Large intestine (tissue), 3 donors: ENCODE results near the gene SNTG2. TPM values are rescaled to one million over a fixed set of nuclear protein-coding genes. Genes with fewer than 3 reads are reported as not detected.

Experiments
- DNase-seq, 2 donors: peaks; one replicate each; pipeline versions ENCODE4 v3.0.0 to v3.0.0-alpha.2; 2013
- H3K27ac ChIP-seq: one replicate; pipeline ENCODE4 v1.5.1; 2013; ENCODE audit warnings: low read length
- H3K27me3 ChIP-seq: 2 replicates; pipeline ENCODE4 v1.6.1; 2013; ENCODE audit warnings: low read length; ENCODE audit not compliant: control insufficient read depth, insufficient read depth
- H3K36me3 ChIP-seq: 2 replicates; pipeline ENCODE4 v1.6.1; 2013; ENCODE audit warnings: low read length; ENCODE audit not compliant: control insufficient read depth, insufficient read depth
- H3K4me1 ChIP-seq: one replicate; pipeline ENCODE4 v1.6.1; 2013; ENCODE audit warnings: low read length; ENCODE audit not compliant: control insufficient read depth, insufficient read depth
- H3K4me3 ChIP-seq: one replicate; pipeline ENCODE4 v1.5.1; 2013; ENCODE audit warnings: low read length
- H3K9me3 ChIP-seq: one replicate; pipeline ENCODE4 v1.6.1; 2013; ENCODE audit warnings: mild to moderate bottlenecking, low read depth, low read length, moderate library complexity; ENCODE audit not compliant: control insufficient read depth
- WGBS: methylation state at CpG from one replicate; pipeline ENCODE4 v1.1.5; 2013; ENCODE audit warnings: low lambda C conversion rate; ENCODE audit not compliant: insufficient coverage; 5-methylcytosine and 5-hydroxymethylcytosine counted together
- polyA plus RNA-seq: library from polyadenylated mRNA; unstranded; fragments of 120-200 nt; gene quantifications from one replicate; pipeline ENCODE4 v1.2.1, GENCODE V29; 2013

SNTG2 gene
- polyA plus RNA-seq, 1 donor, result 0.48 TPM

DNA sequence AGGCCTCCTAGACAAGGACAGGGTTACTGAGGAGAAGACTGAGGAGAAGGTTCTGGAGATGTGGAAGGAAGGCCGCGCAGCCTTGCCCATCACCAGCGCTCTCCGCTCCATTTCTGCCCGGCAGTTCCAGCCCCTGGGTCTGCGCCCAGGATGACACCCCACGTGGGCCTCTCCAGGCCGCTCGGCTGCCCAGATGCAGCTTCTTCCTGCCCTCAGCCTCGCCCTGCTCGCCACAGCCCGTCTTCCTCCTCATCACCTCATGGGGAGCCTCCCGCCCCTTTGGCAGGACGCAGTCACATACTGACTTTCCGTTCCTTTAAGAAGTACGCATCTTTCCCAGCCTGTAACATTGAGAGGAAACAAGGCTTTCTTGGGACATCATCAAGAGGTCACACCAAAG is 37.1 kb downstream of the SNTG2 start:
- H3K4me1 ChIP-seq, result peaks cover 7% of the 10 kb centered on the region
- no CpG with 5 or more reads among the region's 16 CpGs for WGBS
- H3K27ac ChIP-seq, result no peak overlapping the region
- H3K27me3 ChIP-seq, result no peaks in the 10 kb centered on the region
- no peak for DNase-seq
- no peaks in the 10 kb centered on the region for H3K9me3 ChIP-seq
- no peak overlapping the region for H3K4me3 ChIP-seq
- H3K36me3 ChIP-seq, result no peaks in the 10 kb centered on the region

DNA sequence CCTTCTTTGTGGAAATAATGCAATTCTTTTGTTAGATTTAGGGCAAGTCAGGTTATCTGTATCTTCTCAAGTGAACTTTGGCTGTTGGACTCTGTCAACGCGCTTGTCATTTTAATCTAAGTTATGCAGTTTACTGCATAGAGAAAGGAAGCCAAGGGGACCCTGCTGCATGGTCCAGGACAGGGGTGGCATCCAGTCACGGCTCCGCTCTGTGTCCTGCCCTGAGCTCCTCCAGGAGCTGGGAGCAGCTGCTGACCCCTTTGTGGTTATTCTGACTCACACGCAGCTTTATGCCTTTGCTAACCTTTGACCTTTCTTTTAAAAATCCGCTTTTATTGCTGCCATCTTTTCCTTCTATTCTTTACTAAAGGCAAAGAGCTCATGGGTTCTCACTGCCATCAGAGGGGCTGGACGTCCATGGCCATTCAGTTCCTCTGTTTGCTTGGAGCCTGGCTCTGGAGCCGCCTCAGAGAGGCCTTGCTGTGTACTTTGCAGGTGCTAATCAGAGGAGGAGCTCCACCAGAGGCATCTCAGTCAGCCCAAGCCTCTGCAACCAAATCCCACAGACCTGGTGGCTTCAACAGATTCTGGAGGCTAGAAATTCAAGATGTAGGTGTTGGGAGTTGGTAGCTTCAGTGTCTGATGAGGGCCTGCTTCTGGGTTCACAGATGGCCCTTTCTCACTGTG is 39.3 kb downstream of the SNTG2 start:
- Histone ChIP-seq H3K9me3 (no peaks in the 10 kb centered on the region), H3K27ac (no peak overlapping the region), H3K4me1 (peaks cover 7% of the 10 kb centered on the region), H3K36me3 (no peaks in the 10 kb centered on the region), H3K27me3 (no peaks in the 10 kb centered on the region), H3K4me3 (no peak overlapping the region)
- WGBS, result no CpG with 5 or more reads among the region's 8 CpGs
- peak; percentile 19 to 62 for DNase-seq

DNA sequence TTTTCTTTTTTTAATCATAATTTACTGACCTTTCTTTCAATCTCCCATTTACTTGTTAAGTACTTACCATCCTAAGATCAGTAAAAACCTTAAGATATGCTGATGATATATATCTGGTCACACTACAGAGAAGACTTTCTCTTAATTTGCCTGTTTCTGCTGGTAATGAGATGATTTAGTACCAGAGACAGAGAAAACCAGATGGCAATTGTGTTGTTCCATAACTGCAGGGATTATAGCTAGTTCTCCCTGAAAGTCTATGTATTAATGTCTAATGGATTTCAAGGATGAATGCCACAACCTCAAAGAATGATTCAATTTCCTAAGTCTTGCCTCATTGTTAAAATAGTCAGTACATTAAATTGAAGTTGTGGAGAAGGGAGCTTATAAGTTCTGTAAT is 40.3 kb downstream of the SNTG2 start:
- Histone ChIP-seq H3K27ac (no peak overlapping the region), H3K4me1 (peaks cover 7% of the 10 kb centered on the region), H3K36me3 (no peaks in the 10 kb centered on the region), H3K4me3 (no peak overlapping the region), H3K9me3 (no peaks in the 10 kb centered on the region), H3K27me3 (no peaks in the 10 kb centered on the region)
- no peak for DNase-seq

DNA sequence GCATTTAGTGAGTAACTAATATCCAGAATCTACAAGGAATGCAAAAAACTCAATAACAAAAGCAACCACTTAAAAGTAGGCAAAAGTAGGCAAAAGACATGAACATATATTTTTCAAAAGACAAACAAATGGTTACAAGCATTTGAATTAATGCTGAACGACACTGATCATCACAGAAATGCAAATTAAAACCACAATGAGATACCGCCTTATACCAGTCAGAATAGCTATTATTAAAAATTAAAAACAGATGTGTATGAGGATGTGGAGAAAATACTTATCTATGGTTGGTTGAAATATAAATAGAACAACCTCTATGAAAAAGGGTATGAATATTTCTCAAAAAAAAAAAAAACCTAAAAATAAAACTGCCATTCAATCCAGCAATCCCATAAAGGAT is 51.7 kb downstream of the SNTG2 start:
- no peak for DNase-seq
- no peaks in the 10 kb centered on the region for H3K4me1 ChIP-seq
- H3K27me3 ChIP-seq, result no peaks in the 10 kb centered on the region
- H3K27ac ChIP-seq, result no peak overlapping the region
- WGBS, result 71% methylated on average over 2 of the region's 2 CpGs
- no peaks in the 10 kb centered on the region for H3K36me3 ChIP-seq
- H3K4me3 ChIP-seq, result no peak overlapping the region
- no peaks in the 10 kb centered on the region for H3K9me3 ChIP-seq

DNA sequence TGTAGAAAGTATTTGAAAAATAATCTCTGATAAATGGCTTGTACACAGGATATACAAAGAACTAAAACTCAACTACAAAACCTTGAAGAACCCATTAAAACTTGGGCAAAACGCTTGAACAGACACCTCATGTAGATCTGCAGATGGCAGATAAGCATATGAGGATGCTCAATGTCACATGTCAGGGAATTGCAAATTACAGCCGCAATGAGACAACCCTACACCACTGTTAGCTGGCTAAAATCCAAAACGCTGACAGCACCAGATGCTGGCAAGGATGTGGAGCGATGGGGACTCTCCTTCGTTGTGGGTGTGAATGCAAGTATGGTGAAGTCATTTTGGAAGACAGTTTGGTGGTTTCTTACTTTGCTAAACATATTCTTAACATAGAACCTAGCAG is 53.7 kb downstream of the SNTG2 start:
- Histone ChIP-seq H3K4me1 (no peaks in the 10 kb centered on the region), H3K4me3 (no peak overlapping the region), H3K27me3 (no peaks in the 10 kb centered on the region), H3K27ac (no peak overlapping the region), H3K36me3 (no peaks in the 10 kb centered on the region), H3K9me3 (no peaks in the 10 kb centered on the region)
- 80% methylated on average over 1 of the region's 5 CpGs for WGBS
- DNase-seq, result no peak

DNA sequence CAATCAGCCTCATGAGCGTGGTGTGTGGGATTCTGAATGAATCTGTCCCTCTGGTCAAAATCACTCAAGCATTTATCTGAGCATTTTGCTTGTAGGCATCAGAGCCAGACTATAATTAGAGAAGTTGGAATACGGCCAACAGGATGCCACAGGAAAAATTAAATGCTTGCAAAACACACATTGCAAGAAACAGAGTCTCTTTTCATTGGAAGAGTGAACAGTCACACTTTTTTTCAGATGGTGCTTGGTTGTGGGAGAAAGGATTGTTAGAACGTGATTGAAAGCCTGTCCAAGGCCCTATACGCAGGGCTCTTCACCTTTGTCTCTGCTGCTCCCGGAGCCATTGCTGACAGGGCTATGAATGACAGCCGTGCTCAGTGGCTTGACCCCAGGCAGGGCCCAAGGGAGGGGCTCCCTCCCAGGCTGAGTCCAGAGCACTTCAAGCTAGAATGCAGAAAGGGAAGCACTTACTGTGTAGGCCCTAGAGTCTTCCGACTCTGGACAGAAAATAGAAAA is 59.8 kb downstream of the SNTG2 start:
- H3K36me3 ChIP-seq, result no peaks in the 10 kb centered on the region
- whole genome bisulfite sequencing, result 50% methylated on average over 1 of the region's 7 CpGs

DNA sequence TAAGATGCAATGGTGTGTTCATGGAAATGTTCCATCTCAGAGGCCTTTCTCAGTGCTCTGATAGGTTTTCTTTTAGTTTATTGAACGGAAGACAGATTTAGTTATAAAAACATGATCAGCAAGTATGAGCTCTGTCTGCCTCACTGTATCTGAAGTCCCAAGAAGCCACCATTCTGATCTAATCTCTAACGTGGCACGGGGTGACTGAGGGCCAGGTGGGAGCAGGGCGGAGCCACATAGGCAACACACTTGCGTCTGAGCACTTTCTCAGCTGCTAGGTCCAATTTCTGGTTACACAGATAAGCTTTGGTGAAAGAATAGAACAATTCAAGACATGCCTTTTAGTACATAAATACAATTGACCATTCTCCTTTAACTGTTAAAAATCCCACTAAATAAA is 60.4 kb downstream of the SNTG2 start:
- no peak for DNase-seq
- Histone ChIP-seq H3K27ac (no peak overlapping the region), H3K4me1 (no peaks in the 10 kb centered on the region), H3K4me3 (no peak overlapping the region), H3K36me3 (no peaks in the 10 kb centered on the region), H3K27me3 (no peaks in the 10 kb centered on the region), H3K9me3 (no peaks in the 10 kb centered on the region)
- no CpG with 5 or more reads among the region's 5 CpGs for WGBS

More for the DNA sequence above, 59.8 kb downstream of the SNTG2 start:
- Histone ChIP-seq H3K27me3 (no peaks in the 10 kb centered on the region), H3K27ac (no peak overlapping the region), H3K4me1 (no peaks in the 10 kb centered on the region), H3K4me3 (no peak overlapping the region), H3K9me3 (no peaks in the 10 kb centered on the region)
- DNase-seq, result no peak

DNA sequence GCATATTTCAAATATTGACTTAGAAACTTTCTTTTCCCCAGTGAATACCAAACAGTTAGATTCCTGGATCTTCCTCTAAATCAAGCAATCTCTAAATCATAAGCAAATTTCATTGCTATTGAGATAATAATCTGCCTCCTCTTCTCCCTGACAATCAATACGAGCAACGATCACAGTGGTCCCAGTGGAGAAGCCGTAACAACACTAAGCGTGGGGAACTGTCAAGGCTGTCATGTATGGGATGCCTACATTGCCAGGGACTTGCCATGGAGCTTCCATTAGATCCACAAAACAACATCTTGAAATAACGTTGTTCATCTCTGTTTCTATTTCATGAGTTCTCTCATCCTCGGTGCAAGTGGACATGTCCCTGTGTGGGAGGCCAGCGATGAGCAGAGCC is 61.3 kb downstream of the SNTG2 start:
- Histone ChIP-seq H3K36me3 (no peaks in the 10 kb centered on the region), H3K4me3 (no peak overlapping the region), H3K27me3 (no peaks in the 10 kb centered on the region), H3K4me1 (no peaks in the 10 kb centered on the region), H3K27ac (no peak overlapping the region), H3K9me3 (no peaks in the 10 kb centered on the region)
- 100% methylated on average over 2 of the region's 7 CpGs for WGBS
- DNase-seq, result no peak

DNA sequence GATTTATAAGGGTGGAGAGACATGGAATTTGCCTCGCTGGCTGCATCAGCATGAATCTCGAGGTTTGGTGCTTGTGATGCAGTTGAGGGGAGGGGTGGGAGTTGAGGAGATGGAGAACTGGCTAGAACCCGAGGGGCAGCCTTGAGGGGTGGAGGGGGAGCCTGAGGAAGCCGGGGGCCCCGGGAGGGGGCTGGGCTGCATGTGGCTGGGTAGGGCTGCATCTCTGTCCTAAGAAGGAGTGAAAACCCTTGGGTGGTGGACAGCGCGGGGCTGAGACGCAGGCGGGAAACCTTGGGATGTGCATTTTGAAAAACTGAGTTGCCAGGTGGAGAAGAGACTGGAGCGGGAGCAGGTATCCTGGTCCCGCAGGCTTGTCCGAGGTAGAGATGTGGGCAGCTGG is 64.2 kb downstream of the SNTG2 start:
- no CpG with 5 or more reads among the region's 12 CpGs for WGBS

DNA sequence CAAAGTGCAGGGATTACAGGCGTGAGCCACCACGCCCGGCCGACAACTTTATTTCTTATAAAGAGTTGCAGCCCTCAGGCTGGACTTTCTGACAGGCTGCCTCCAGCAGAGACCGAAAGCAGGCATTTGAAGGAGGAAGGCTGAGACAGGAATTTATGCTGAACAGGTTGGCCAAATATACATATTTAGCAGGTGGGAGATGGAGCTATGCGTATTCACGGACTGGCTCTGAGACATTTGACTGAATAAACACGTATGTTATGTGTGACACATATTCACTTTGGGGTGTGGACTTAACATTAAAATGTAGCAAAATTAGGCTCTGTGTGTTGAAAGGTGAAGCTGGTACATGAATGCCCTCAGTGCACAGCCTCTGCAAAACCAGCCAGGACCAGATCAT is 65.9 kb downstream of the SNTG2 start:
- Histone ChIP-seq H3K36me3 (no peaks in the 10 kb centered on the region), H3K9me3 (no peaks in the 10 kb centered on the region), H3K4me3 (no peak overlapping the region), H3K4me1 (no peaks in the 10 kb centered on the region), H3K27me3 (no peaks in the 10 kb centered on the region), H3K27ac (no peak overlapping the region)
- DNase-seq, result no peak
- WGBS, result no CpG with 5 or more reads among the region's 8 CpGs

More for the DNA sequence above, 64.2 kb downstream of the SNTG2 start:
- Histone ChIP-seq H3K4me3 (no peak overlapping the region), H3K36me3 (no peaks in the 10 kb centered on the region), H3K9me3 (no peaks in the 10 kb centered on the region), H3K4me1 (no peaks in the 10 kb centered on the region), H3K27ac (no peak overlapping the region), H3K27me3 (no peaks in the 10 kb centered on the region)
- no peak for DNase-seq

DNA sequence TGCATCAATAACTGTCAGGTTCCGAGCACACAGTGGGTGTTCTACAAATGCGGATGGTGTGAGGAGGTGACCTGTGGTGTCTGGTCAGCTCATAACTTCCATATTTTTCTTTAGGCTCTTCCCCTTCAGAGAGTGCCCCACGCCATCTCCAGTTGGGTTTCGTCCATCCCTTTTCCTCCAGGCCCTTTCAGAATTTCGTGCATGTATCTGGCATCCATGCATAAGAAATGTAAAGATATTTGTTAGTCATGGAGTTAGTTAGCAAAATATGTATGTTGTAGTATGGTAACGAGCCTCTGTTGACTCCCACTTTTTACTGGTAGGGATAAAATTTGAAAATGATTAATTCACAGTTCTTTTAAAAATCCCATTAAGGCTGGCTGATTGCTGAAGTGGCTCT is 67.2 kb downstream of the SNTG2 start:
- H3K9me3 ChIP-seq, result no peaks in the 10 kb centered on the region
- WGBS, result 90% methylated on average over 1 of the region's 6 CpGs
- H3K27me3 ChIP-seq, result no peaks in the 10 kb centered on the region
- H3K36me3 ChIP-seq, result no peaks in the 10 kb centered on the region
- no peak for DNase-seq
- H3K4me3 ChIP-seq, result no peak overlapping the region
- H3K27ac ChIP-seq, result no peak overlapping the region
- no peaks in the 10 kb centered on the region for H3K4me1 ChIP-seq
